GM21526 (cell line): ENCODE results near the gene DAPK2.
"Not testable (repeated sequence)": the region's sequence is repeated elsewhere in the genome, so short reads cannot be mapped to it uniquely, and the experiment has no call there.

Source experiments
- ATAC-seq: cut with Tn5 transposase; IDR thresholded peaks from one replicate; pipeline ENCODE4 v1.9.1; 2021; ENCODE audit warnings: moderate library complexity; ENCODE audit not compliant: unreplicated experiment, low FRiP score

The DAPK2 gene

DNA sequence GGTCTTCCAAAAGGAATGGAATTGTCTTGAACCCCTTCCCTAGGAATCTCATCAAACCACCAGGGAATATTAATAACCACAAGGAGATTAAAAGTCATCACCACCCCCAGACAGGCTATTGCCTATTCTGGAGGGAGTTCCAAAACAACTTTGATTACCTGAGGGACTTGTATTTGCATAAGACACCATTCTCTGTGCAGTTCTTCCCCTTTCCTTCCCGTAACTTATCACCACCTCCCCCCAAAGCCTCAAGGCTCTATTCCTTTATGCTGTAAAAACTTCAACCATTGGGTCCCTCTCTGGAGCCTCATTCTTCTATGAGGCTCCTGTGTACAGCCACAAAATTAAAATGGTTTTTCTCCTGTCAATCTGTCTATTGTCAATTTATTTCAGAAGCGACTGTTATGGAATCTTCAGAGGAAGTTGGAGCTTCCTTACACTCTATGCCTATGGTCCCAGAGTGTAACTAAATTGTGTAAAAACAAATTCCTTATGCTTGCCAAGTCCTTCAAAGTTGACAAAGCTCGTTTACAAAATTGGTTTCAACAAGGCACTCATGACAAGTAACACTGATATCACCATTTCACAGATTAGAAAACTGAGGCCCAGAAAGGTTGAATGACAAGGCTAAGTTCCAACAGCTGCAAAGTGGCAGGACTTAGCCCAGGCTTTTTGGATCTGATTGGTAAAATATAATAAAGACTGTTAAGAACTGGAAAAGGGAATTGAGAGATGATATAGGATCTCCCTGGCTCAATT lies 144.2 kb downstream of the DAPK2 start:
- ATAC-seq = no peak

GRCh38 chr15:63900306-63900705 lies 146.0 kb downstream of the DAPK2 start:
- no peak for ATAC-seq

DNA sequence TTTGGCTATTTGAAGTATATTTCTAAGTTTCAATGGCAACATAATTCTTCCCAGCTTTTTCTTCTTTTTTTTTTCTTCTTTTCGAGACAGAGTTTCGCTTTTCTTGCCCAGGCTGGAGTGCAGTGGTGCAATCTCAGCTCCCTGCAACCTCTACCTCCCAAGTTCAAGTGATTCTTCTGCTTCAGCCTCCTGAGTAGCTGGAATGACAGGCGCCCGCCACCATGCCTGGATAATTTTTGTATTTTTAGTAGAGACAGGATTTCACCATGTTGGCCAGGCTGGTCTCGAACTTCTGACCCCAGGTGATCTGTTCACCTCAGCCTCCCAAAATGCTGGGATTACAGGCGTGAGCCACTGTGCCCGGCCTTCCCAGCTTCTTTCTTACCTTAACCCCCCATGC lies 146.7 kb downstream of the DAPK2 start:
- ATAC-seq = not testable (repeated sequence)

- ATAC-seq = no peak
Measured at GRCh38 chr15:63899193-63899592, 147.1 kb downstream of the DAPK2 start.

DNA sequence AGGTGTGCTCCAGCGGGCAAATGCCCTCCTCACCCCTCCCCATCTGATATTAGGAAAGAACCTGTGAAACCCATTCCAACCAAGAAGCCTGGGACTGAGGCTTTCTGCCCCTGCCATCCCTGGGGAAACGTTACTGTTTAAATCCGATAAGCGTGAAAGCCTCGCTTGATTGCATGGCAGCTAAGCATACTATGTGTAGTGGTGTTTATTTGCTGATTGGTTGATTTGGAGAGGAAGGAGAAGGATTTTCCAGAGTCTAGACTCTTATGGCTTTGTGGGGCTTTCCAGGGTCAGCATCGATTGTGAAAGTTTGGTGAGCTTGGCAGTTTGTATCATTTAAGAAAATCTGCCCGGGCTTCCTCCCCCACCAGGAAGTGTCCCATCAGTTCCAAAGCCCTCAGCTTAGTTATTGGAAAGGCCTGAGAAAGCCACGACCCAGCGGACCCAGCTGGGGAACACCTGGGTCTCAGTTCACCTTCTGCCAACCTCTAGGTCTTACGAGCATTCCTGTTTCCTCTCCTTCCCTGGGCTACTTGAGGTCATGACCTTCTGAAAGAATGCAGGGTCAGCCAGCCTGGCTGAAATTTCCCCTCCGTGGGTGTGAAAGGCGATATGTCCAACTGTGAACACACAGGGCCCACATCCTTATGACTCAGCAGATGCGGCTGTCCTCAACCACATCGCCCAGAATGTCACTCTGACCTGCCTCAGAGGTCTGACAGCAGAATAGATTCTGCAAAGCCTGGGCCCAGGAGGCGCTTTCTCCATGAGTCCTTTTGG lies 149.8 kb downstream of the DAPK2 start:
- peak; percentile 60 for ATAC-seq

GRCh38 chr15:63895787-63896218 lies 150.5 kb downstream of the DAPK2 start:
- no peak for ATAC-seq

DNA sequence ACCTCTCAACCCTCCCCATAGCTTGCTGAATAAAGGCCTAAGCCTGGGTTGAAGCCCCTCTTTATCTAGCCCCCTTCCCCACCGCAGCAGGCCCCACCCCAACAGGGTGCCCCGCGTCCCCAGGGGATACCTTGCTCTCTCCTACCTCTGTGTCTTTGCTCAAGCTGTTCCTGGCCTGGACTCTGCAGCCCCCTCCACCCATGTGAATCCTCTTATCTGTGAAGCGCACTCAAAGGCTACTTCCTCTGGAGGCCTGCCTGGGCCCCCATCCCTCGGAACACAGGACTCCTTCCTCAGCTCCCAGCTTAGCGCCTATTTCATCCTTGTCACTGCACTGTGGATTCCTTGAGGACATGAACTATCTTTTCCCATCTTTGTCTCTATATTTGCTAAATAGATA lies 151.1 kb downstream of the DAPK2 start:
- ATAC-seq = no peak

DNA sequence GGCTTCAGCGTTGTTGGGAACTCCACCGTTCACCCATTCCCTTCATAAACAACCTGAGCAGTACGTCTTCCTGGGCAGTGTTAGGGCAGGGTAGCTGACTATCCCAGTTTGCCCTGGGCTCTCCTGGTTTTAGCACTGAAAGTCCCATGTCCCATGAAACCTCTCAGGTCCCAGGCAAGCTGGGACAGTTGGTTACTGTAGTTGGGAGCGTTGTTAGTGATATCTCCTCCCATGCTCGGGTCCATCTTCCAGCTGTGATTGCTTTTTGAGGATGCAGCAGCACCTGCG lies 151.7 kb downstream of the DAPK2 start:
- no peak for ATAC-seq

- ATAC-seq = no peak
Measured at GRCh38 chr15:63893866-63894661, 152.2 kb downstream of the DAPK2 start.

DNA sequence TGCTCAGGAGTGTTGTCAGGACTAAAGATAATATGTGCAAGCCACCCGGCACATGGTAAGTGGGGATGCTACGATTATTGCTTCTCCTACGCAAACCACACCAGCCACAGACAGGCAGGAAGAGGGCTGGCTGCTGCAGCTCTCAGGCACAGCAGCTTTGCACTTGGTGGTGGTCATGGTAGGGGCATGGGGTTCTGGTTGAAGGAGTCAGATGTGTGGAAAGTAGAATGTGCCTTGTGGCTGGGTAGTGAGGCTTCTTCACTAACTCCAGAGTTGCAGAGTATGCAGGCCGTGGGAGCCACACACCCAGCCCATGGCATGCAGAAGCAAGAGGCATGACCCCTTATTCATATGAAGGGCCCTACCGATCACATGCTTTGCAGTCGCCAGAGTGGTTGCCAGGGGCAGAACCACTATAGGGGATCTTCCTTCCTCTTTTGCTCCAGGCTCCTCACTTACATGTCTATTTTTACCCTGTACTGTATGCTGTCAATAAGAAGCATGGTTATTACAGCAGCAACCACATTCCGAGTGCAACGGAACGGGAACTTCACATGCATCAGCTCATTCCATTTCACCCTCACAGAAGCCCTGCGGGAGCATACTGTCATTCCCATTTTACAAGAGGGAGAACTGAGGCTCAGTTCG lies 153.4 kb downstream of the DAPK2 start:
- no peak for ATAC-seq

DNA sequence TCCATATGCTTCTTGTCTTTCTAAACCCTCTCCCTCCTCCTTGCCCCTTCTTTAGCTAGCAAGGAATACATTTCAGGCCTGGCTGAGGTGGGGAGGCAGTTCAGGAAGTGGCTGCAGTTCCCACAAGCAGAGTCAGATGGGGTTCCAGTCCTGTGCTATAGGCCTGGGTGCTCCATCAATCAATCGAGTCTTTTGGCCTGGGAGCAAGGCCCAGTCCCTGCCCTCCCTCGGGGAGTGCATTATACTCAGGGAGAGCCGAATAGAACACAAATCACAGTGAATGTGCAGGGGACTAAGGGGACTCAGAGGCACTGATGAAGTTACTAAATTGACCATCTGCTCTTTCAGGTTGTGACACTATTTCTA lies 154.5 kb downstream of the DAPK2 start:
- ATAC-seq = no peak

- no peak for ATAC-seq
Measured at GRCh38 chr15:63891079-63891767, 155.1 kb downstream of the DAPK2 start.

DNA sequence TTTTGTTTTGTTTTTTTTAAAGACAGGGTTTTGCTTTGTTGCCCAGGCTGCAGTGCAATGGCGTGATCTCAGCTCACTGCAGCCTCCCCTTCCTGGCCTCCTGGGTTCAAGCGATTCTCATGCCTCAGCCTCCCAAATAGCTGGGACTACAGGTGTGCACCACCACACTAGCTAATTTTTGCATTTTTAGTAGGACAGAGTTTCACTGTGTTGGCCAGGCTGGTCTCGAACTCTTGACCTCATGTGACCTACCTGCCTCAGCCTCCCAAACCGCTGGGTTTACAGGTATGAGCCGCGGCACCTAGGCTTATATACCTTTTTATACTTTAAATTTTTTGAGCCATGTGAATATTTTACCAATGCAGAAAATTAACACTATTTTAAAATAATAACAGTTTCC lies 155.7 kb downstream of the DAPK2 start:
- no peak for ATAC-seq

DNA sequence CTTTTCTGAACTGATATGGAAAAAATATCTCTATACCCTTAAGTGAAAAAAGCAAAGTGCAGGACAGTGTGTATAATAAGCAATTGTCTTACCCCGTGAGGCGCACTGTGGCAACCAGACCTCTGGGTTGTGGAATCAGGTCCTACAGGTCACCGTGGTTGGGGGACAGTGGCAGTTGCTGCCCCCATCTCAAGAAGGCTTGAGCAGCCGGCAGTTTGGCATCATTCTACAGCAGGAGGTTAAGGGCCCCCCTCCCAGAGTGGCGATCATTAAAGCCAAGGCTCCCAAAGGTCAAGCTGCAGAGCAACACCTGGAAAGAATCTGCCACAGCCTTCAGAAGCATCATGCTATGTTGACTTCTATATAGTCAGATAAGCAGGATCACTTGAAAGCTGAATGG lies 156.5 kb downstream of the DAPK2 start:
- no peak for ATAC-seq

DNA sequence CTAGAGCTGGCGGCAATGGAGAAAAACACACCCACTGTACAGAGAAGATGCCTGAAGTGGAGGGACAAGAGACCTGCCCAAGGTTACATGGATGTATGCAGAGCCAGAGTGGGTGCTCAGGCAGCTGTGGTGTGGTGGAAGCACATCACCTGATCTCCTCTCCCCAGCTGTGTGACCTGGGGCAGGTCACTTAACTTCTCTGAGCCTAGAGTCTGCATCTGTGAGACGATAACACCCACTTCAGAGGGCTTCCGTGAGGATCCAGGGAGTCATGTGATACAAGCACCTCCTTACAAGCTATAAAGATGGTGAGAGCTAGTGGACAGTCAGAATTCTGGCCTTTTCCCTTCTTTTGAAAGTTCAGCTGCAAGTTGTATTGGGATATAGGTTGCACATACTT lies 157.5 kb downstream of the DAPK2 start:
- ATAC-seq = no peak

GRCh38 chr15:63888146-63888545 lies 158.1 kb downstream of the DAPK2 start:
- no peak for ATAC-seq

GRCh38 chr15:63887630-63888029 lies 158.7 kb downstream of the DAPK2 start:
- ATAC-seq = no peak

DNA sequence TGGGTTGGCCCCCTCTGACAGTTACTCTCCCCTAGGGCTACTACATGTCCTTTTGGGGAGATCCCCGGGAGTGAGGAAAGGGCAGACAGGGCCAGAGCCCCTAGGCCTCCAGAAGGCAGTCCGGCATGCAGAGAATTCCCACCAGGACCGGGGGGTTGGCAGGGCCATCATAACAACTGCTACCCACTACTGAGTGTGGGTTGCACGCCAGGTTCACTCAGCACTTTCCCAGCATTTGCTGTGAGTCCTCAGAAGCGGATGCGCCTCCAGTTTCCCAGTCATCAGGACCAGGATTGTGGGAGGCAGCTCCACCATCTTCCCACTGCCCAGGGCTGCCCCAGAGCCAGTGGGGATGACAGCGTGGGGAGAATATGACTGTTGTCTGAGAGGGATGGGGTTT lies 161.3 kb downstream of the DAPK2 start:
- no peak for ATAC-seq

DNA sequence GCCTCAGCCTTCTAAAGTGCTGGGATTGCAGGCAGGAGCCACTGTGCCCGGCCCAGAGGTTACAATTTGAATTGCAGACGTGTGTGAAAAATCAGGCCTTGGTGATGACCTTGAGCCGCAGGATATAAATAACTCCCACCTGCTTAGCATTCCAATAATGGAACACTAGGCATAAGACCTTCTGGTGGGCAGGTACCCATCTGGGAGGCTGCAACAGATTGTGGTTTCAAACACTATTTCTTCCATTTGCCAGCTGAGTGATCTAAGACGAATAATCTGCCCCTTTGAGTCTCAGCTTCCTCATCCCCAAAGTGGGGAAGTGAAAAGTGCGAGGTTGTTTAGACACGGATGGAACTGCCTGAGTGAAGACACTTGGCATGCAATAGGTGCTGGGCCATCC lies 164.9 kb downstream of the DAPK2 start:
- ATAC-seq = no peak

GRCh38 chr15:63880744-63881143 lies 165.5 kb downstream of the DAPK2 start:
- no peak for ATAC-seq
